Tracheal epithelial cell (primary cell): Measurements from ENCODE around the gene PMM1. TPM values are rescaled to one million over a fixed set of nuclear protein-coding genes. Genes with fewer than 3 reads are reported as not detected.

Experiments used
- total RNA-seq: library from RNA; depleted of rRNA; stranded (reverse); fragments of >200 nt; gene quantifications from 2 replicates; pipeline ENCODE4 v1.2.1, GENCODE V29; 2014

Gene PMM1
- total RNA-seq: 7.7 and 11.7 TPM in 2 replicates

DNA sequence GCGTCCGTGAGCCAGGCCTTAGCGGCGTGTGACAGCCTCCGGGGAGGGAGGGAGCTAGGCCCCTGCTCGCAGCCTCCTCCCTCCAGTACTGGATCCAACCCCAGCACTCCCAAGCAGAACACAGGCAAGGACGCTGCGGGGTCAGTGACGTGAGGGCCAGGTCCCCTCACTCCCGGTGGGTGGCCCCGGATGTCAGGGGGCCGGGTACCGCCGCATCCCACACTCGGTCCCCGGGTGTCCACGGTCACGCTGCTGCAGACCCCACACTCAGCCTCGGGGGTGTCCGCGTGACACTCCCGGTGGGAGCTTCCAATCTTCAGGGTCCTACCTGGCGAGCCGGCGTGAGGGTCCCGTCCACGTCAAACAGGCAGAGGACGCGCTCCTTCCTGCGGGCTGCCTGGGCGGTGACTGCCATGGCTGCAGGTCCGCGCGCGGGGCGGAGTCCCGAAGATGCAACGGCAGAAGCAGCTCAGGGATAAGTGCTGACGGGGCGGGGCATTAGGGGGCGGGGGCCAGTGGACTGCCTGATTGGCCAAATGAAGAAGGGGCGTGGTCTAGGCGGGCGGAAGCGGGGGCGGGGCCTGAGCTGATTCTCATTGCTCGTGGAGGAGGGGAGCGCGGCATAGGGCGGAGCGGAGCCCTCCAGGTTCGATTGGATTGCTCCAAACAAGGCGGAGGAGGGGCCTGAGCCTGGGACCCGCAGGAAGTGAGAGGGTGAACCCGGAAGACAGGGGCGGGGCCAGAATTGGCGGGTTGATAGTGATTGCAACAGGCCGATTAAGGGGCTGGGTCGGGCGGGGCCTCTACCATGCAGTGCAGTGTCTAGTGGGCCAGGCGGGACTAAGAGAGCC lies at the start of gene PMM1:
Gene PMM1, minus strand, starts transcription at position 450 of the 851 bp plus-strand sequence. Its CDS starts 35 bp downstream, at position 415.

DNA sequence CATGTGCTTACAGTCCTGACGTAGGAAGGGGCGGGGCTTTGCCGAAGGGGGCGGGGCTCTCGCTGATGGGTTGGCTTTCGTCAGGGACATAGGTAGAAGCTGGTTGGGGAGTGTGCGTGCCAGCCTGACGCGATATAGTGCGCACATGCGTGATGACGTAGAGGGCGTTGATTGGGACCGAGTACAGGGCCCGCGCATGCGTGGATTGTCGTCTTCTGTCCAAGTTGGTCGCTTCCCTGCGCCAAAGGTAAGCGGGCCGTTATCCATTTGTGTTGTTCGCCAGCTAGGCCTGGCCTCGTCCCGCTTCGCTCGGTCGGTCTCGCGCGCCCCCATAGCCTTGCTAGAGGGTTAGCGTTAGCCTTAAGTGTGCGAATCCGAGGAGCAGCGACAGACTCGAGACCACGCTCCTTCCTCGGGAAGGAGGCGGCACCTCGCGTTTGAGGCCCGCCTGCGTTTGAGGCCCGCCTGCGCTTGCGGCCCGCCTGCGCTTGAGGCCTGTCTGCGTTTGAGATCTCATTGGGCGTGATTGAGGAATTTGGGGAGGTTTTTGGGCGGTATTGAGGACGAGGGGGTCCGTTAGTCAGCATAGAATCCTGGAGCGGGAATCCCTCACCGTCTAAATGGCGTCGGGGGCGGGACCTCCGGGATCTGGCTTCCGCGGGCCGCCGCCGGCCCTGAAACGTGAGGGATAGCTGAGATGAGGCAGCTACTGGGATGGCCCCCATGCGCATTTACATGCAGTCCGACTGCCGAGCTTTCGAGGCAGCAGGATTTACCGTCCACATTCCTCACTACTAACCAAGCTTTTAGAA lies 31.7 kb upstream of the PMM1 start, which contains the start of gene XRCC6:
Gene XRCC6, plus strand, starts transcription at position 197 of the 812 bp plus-strand sequence. CDS start 710 bp downstream, outside the sequence.

DNA sequence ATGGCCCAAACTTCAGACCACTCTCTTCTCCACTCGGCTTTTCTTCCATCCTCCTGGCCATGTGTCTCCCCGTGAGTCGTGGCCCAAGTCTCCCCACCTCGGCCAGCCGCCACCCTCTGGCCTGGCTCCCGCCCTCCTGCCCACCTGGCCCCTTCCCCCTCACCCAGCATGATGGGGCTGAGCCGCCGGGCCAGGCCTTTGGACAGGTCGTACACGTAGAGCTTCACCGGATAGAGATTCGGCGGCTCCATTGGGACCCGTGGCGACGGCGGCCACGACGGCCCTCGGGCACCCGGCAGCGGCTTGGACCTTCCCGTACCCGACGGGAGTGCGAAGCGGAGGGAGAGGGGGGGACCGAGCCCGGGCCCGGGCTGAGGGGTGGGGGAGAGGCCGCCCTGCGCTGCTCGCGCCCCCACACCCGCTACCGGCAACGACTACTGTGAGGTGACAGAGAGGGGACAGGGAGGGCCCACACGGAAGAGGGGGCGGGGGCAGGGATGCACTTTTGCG lies 31.0 kb upstream of the PMM1 start, which contains the start of gene DESI1:
Gene DESI1, minus strand, starts transcription at position 455 of the 510 bp plus-strand sequence. Its CDS starts 204 bp downstream, at position 251.

DNA sequence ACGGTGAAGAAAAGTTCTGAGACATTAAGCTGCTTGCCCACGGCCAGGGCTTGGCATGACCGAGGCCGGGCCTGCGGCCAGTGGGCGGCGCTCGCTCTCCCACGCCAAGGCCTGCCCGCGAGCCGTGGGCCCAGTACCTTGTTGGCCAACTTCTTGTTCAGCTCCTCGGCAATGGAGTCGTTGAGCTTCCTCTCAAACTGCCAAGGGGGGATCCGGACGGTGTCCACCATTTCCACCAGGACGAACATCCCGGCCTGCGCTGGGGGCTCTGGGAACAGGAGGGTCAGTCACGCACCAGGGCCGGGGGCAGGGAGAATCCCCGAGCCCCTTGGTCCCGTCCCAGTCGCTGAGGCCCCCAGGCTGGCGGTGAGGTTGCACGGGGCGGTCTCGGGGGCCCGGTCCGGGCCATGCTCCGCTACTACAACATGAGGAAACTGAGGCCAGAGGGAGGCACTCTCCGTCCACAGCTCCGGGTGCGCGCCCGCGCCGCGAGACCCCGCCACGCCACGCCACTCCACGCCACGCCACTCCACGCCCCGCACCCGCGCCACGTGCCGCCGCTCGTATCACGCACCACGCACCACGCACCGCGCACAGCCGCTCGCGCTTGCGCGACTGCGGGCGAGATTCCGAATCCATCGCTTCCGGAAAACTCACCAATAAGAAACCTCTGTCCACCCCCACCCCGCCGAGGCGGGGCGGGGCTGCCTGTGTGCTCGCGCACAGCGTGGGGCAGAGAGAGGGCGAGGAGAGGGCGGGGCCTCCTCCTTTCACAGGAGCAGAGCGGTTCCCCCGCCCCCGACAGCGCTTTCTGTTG lies 45.6 kb downstream of the PMM1 start, which contains the start of gene POLR3H:
Gene POLR3H, minus strand, starts transcription at position 617 of the 817 bp plus-strand sequence. Its CDS starts 369 bp downstream, at position 248.

Other genes starting within 250 kb of the PMM1 start
- 4.1 and 9.4 TPM in 2 replicates for gene TEF, start 207.9 kb downstream of the PMM1 start, total RNA-seq
- 9.2 and 12.1 TPM in 2 replicates for gene TOB2, start 143.0 kb downstream of the PMM1 start, total RNA-seq
- 61.0 and 61.2 TPM in 2 replicates for gene PHF5A, start 121.1 kb downstream of the PMM1 start, total RNA-seq
- gene ACO2, start 120.7 kb downstream of the PMM1 start, total RNA-seq: 64.3 and 66.7 TPM in 2 replicates
- 13.2 and 16.4 TPM in 2 replicates for gene POLR3H, start 45.4 kb downstream of the PMM1 start, total RNA-seq
- under 0.01 TPM in 1 of 2 replicates, not detected in the other for gene CSDC2, start 28.8 kb downstream of the PMM1 start, total RNA-seq
- gene DESI1, start 31.2 kb upstream of the PMM1 start, total RNA-seq: 19.6 and 20.0 TPM in 2 replicates
- 292 and 296 TPM in 2 replicates for gene XRCC6, start 31.5 kb upstream of the PMM1 start, total RNA-seq
- gene SNU13, start 99.0 kb upstream of the PMM1 start, total RNA-seq: 91.9 and 94.7 TPM in 2 replicates
- gene MEI1, start 109.7 kb upstream of the PMM1 start, total RNA-seq: 0.48 TPM in 1 of 2 replicates, not detected in the other
- gene CCDC134, start 210.8 kb upstream of the PMM1 start, total RNA-seq: 10.4 and 11.8 TPM in 2 replicates
- 68.4 and 91.0 TPM in 2 replicates for gene SREBF2, start 243.3 kb upstream of the PMM1 start, total RNA-seq